Measurements from ENCODE around the gene SLIRP. TPM values are rescaled to one million over a fixed set of nuclear protein-coding genes. Genes with fewer than 3 reads are reported as not detected.

The SLIRP gene
- total RNA-seq, 1 experiment from 2014 or later, result 904 TPM

- Histone ChIP-seq H3K4me2 (ENCODE audit: low read length) (no peak overlapping the region), H3K79me2 (ENCODE audit: low read length) (peaks cover 37% of the 10 kb centered on the region), H3K27me3 (ENCODE audit: low read length) (no peaks in the 10 kb centered on the region), H3F3A (ENCODE audit: low read length, unreplicated experiment) (no peaks in the 10 kb centered on the region), H4K20me1 (ENCODE audit: low read length) (no peaks in the 10 kb centered on the region), H3K9me2 (replicated peaks; ENCODE audit: low read length) (no peaks in the 10 kb centered on the region), H3K36me3 (ENCODE audit: low read depth, low read length) (peaks cover 31% of the 10 kb centered on the region), H3K4me3 (ENCODE audit: low read length) (no peak overlapping the region), H3K9me3 (ENCODE audit: low read length) (no peaks in the 10 kb centered on the region), H3K4me1 (ENCODE audit: insufficient read depth, low read length) (no peaks in the 10 kb centered on the region), H3K27ac (ENCODE audit: low read length) (no peak overlapping the region), H3K9ac (ENCODE audit: low read length) (no peak overlapping the region), H2AFZ (ENCODE audit: low read length) (no peak overlapping the region)
- DNase-seq (no peak), ATAC-seq (no peak)
- intact Hi-C loops (cut with micrococcal nuclease), result no loop called here
- ChIA-PET POLR2A (ENCODE audit: unreplicated experiment) (no interaction called here), CTCF (no interaction called here)
- no TSS peak for BruUV-seq (replicated peaks)
- TF ChIP-seq EZH2 (IDR thresholded peaks at IDR 0.05; ENCODE audit: low read length, unreplicated experiment), result no peak
Measured at GRCh38 chr14:77752266-77752665, 44.4 kb downstream of the SLIRP start.

- no peaks in the 10 kb centered on the region for H3K9me3 ChIP-seq (ENCODE audit: low read length)
- no peak for ATAC-seq
- POLR2A ChIA-PET (ENCODE audit: unreplicated experiment), result no interaction called here
- H3K36me3 ChIP-seq (ENCODE audit: low read depth, low read length), result peaks cover 31% of the 10 kb centered on the region
- no peaks in the 10 kb centered on the region for H3F3A ChIP-seq (ENCODE audit: low read length, unreplicated experiment)
- TF ChIP-seq CTCF (conservative IDR thresholded peaks at IDR 0.05; ENCODE audit: low read depth, low read length) (no peak), EZH2phosphoT487 (IDR thresholded peaks at IDR 0.05; ENCODE audit: borderline replicate concordance, low read length) (no peak), EZH2 (IDR thresholded peaks at IDR 0.05; ENCODE audit: low read length, unreplicated experiment) (no peak)
- H3K27ac ChIP-seq (ENCODE audit: low read length), result no peak overlapping the region
- H3K27me3 ChIP-seq (ENCODE audit: low read length), result no peaks in the 10 kb centered on the region
- H2AFZ ChIP-seq (ENCODE audit: low read length), result no peak overlapping the region
- no peak overlapping the region for H3K4me3 ChIP-seq (ENCODE audit: low read length)
- no peak overlapping the region for H3K4me2 ChIP-seq (ENCODE audit: low read length)
- peaks cover 44% of the 10 kb centered on the region for H3K79me2 ChIP-seq (ENCODE audit: low read length)
- DNase-seq, result no peak
- no peaks in the 10 kb centered on the region for H4K20me1 ChIP-seq (ENCODE audit: low read length)
- intact Hi-C loops (cut with micrococcal nuclease), result no loop called here
- CTCF ChIA-PET, result no interaction called here
- no peaks in the 10 kb centered on the region for H3K4me1 ChIP-seq (ENCODE audit: insufficient read depth, low read length)
- BruUV-seq (replicated peaks), result no TSS peak
- H3K9ac ChIP-seq (ENCODE audit: low read length), result no peak overlapping the region
- no peaks in the 10 kb centered on the region for H3K9me2 ChIP-seq (replicated peaks; ENCODE audit: low read length)
Measured at GRCh38 chr14:77752799-77753516, 45.1 kb downstream of the SLIRP start.

- ChIA-PET CTCF (no interaction called here), POLR2A (ENCODE audit: unreplicated experiment) (interaction anchor here (0.6 kb wide), 1 partner anchor 90 kb away, joined by 14 read pairs; no protein-coding TSS in a partner anchor)
- peak within 1 kb of the TSS; percentile 98 for H2AFZ ChIP-seq (ENCODE audit: low read length)
- no peaks in the 10 kb centered on the region for H3K9me3 ChIP-seq (ENCODE audit: low read length)
- peaks cover 53% of the 10 kb centered on the region for H3K79me2 ChIP-seq (ENCODE audit: low read length)
- intact Hi-C loops (cut with micrococcal nuclease), result loop anchor here (1.0 kb wide), 2 partner anchors 40 to 57 kb away; partner anchors contain the start of gene ADCK1
- DNase-seq, result peak; percentile 97
- peak within 1 kb of the TSS; percentile 97 for H3K9ac ChIP-seq (ENCODE audit: low read length)
- BruUV-seq (replicated peaks), result TSS peak; percentile 81
- H3K4me3 ChIP-seq (ENCODE audit: low read length), result peak within 1 kb of the TSS; percentile 99
- H3K4me1 ChIP-seq (ENCODE audit: insufficient read depth, low read length), result peaks cover 19% of the 10 kb centered on the region
- H3K27me3 ChIP-seq (ENCODE audit: low read length), result no peaks in the 10 kb centered on the region
- peak; percentile 93 for ATAC-seq
- H4K20me1 ChIP-seq (ENCODE audit: low read length), result peaks cover 15% of the 10 kb centered on the region; the same call in 1 of the 2 replicates
- H3K9me2 ChIP-seq (replicated peaks; ENCODE audit: low read length), result no peaks in the 10 kb centered on the region
- H3K27ac ChIP-seq (ENCODE audit: low read length), result peak within 1 kb of the TSS; percentile 54
- H3K4me2 ChIP-seq (ENCODE audit: low read length), result peak within 1 kb of the TSS; percentile 96
- TF ChIP-seq EZH2phosphoT487 (IDR thresholded peaks at IDR 0.05; ENCODE audit: borderline replicate concordance, low read length), result no peak
- no peaks in the 10 kb centered on the region for H3F3A ChIP-seq (ENCODE audit: low read length, unreplicated experiment)
- peaks cover 8% of the 10 kb centered on the region; the same call in 1 of the 2 replicates for H3K36me3 ChIP-seq (ENCODE audit: low read depth, low read length)
Measured at GRCh38 chr14:77760381-77761204, 52.7 kb downstream of the SLIRP start, which contains the start of gene SNW1. TSS of gene SNW1 (minus strand) at chr14:77761156. CDS start at chr14:77761127, 29 bp downstream.

All from PC-3 (cell line).